ENCODE results near the gene ARSB. TPM values are rescaled to one million over a fixed set of nuclear protein-coding genes. Genes with fewer than 3 reads are reported as not detected.

Gene ARSB
- total and polyA plus RNA-seq, 10 of the 15 experiments (the other 5 are each of a cell fraction or from before 2014, with no cell fraction given), result 1.2 to 8.2 (median 6.1) TPM

- CTCF ChIA-PET, result interaction anchor here (0.6 to 13.5 kb wide), 73 partner anchors 9 to 1058 kb away, joined by 3 to 658 read pairs (median 5); partner anchors contain the start of gene ARSB
- H3K79me2 ChIP-seq (ENCODE audit: control insufficient read depth, insufficient read depth, low read length), result no peaks in the 10 kb centered on the region
- 0 out of 2 replicates have a peak overlapping the region, but pooled peaks have one; percentile 66 for H3K4me2 ChIP-seq (ENCODE audit: control insufficient read depth, insufficient read depth)
- in situ Hi-C loops (cut with MboI) (no loop called here), intact Hi-C loops (cut with micrococcal nuclease; ENCODE audit: unreplicated experiment) (loop anchor here (1.0 to 10.0 kb wide), 4 partner anchors 85 to 830 kb away; no protein-coding TSS in a partner anchor)
- SMC1A ChIA-PET (ENCODE audit: uncharacterized antibody, unreplicated experiment), result interaction anchor here (0.7 to 12.4 kb wide), 29 partner anchors 9 to 716 kb away, joined by 3 to 359 read pairs (median 4); partner anchors contain the start of gene ARSB
- no peaks in the 10 kb centered on the region for H3K9me3 ChIP-seq (replicated peaks; ENCODE audit: control insufficient read depth, insufficient read depth, low read length)
- RAD21 ChIA-PET (ENCODE audit: unreplicated experiment), result interaction anchor here (0.6 to 11.7 kb wide), 23 partner anchors 9 to 1059 kb away, joined by 3 to 326 read pairs (median 4); no protein-coding TSS in a partner anchor
- H3K9ac ChIP-seq (ENCODE audit: control insufficient read depth, insufficient read depth, low read length), result no peak overlapping the region
- no TSS peak for BruUV-seq (replicated peaks)
- POLR2A ChIA-PET, result no interaction called here
- ATAC-seq, result peak; percentile 67
- no peaks in the 10 kb centered on the region for H3K4me1 ChIP-seq (ENCODE audit: control insufficient read depth, insufficient read depth, low read length)
- no peak overlapping the region for H3K27ac ChIP-seq (ENCODE audit: control insufficient read depth, insufficient read depth)
- H4K20me1 ChIP-seq (ENCODE audit: control insufficient read depth, insufficient read depth), result no peaks in the 10 kb centered on the region
- DNase-seq (ENCODE audit: low read depth, low spot score), result no peak
- no peak overlapping the region for H3K4me3 ChIP-seq
- H2AFZ ChIP-seq (ENCODE audit: control insufficient read depth, low read depth, low read length), result peak overlapping the region; percentile 29
- no peaks in the 10 kb centered on the region; a peak in 2 of 4 replicates for H3K27me3 ChIP-seq (replicated peaks in 1 of 2; ENCODE audit: control insufficient read depth in 2 of 2, insufficient read depth in 2 of 2, low read length in 1 of 2)
- H3K36me3 ChIP-seq (ENCODE audit: control insufficient read depth in 2 of 2, insufficient read depth in 2 of 2, low read length in 1 of 2), result no peaks in the 10 kb centered on the region
- peak; percentile 47 for FAIRE-seq
- WGBS (ENCODE audit: insufficient coverage, insufficient replicate concordance, low lambda C conversion rate, missing lambda C conversion rate), result 11% methylated on average over 13 of the region's 13 CpGs
- no peak for TF ChIP-seq WRNIP1 (IDR thresholded peaks at IDR 0.05; ENCODE audit: borderline replicate concordance, low read depth, low read length)
- no peak for TF ChIP-seq ZBTB4 (CRISPR knock-in tag; IDR thresholded peaks at IDR 0.05)
- TF ChIP-seq PAX5 (IDR thresholded peaks at IDR 0.05; ENCODE audit: borderline replicate concordance, low read depth, low read length), result no peak
- TF ChIP-seq ZNF384 (IDR thresholded peaks at IDR 0.05; ENCODE audit: borderline replicate concordance, low read depth, low read length), result peak; percentile 75
- TF ChIP-seq SRF (IDR thresholded peaks at IDR 0.05; ENCODE audit: low read depth in 2 of 2, low read length in 2 of 2), result no peak
- no peak for TF ChIP-seq CBX5 (IDR thresholded peaks at IDR 0.05; ENCODE audit: low read depth)
- no peak for TF ChIP-seq LARP7 (IDR thresholded peaks at IDR 0.05)
- no peak for TF ChIP-seq USF1 (IDR thresholded peaks at IDR 0.05; ENCODE audit: borderline replicate concordance, extremely low read length, insufficient read depth, low read depth, low read length)
- TF ChIP-seq BRCA1 (IDR thresholded peaks at IDR 0.05; ENCODE audit: low read depth, low read length), result no peak
- TF ChIP-seq HCFC1 (IDR thresholded peaks at IDR 0.05; ENCODE audit: low read length), result no peak
- no peak for TF ChIP-seq SREBF1 (IDR thresholded peaks at IDR 0.05; ENCODE audit: low read length)
- TF ChIP-seq GABPA (IDR thresholded peaks at IDR 0.05; ENCODE audit: low read depth), result no peak
- no peak for TF ChIP-seq EED (IDR thresholded peaks at IDR 0.05; ENCODE audit: low read depth)
- TF ChIP-seq ZNF24 (IDR thresholded peaks at IDR 0.05), result no peak
- TF ChIP-seq ATF2 (IDR thresholded peaks at IDR 0.05; ENCODE audit: low read length), result no peak
- TF ChIP-seq CTCF (IDR thresholded peaks at IDR 0.05 in 2 of 3, conservative IDR thresholded peaks at IDR 0.05 in 1 of 3; ENCODE audit: control insufficient read depth in 2 of 3, extremely low read depth in 1 of 3, insufficient read depth in 1 of 3, low read depth in 3 of 3, low read length in 3 of 3), result peak; percentile 83 to 86 (median 83)
- TF ChIP-seq RBBP5 (conservative IDR thresholded peaks at IDR 0.05), result no peak
- 0 out of 2 replicates have a peak, but pooled peaks have one; percentile 13 for TF ChIP-seq FOXM1 (IDR thresholded peaks at IDR 0.05; ENCODE audit: low read depth, low read length)
These were observed 40.0 kb upstream of the ARSB start for GRCh38 chr5:79025054-79025472.

Data from GM12878 (cell line).